HL-60 (cell line): ENCODE data around the gene SMTNL2.

Experiments
- DNase-seq, 2 experiments: peaks; one replicate each; pipeline ENCODE4 v3.0.0-alpha.2; 2010 to 2020; ENCODE audit warnings: low read depth in 1 of 2, low spot score in 1 of 2
- H3K27ac ChIP-seq: fragments of 250-450 bp; sonication (Bioruptor Pico); replicated peaks from 2 replicates; pipeline ENCODE4 v1.5.1; 2020; ENCODE audit warnings: mild to moderate bottlenecking, moderate library complexity
- H3K27me3 ChIP-seq: fragments of 250-450 bp; sonication (Bioruptor Pico); 2 replicates; pipeline ENCODE4 v1.5.1; 2021; ENCODE audit warnings: mild to moderate bottlenecking, moderate library complexity; ENCODE audit not compliant: insufficient read depth, poor library complexity, severe bottlenecking
- H3K4me3 ChIP-seq: replicated peaks from 2 replicates; pipeline ENCODE4 v1.5.1; 2011; ENCODE audit warnings: mild to moderate bottlenecking, control low read depth, low read length; ENCODE audit not compliant: insufficient read depth
- GABPA ChIP-seq: IDR thresholded peaks from 2 replicates; pipeline ENCODE4 v1.6.1; 2012; ENCODE audit warnings: low read depth
- POLR2AphosphoS5 ChIP-seq: IDR thresholded peaks from 2 replicates; pipeline ENCODE4 v1.6.1; 2012; ENCODE audit warnings: low read depth
- SPI1 ChIP-seq: IDR thresholded peaks from 2 replicates; pipeline ENCODE4 v1.6.1; 2012; ENCODE audit warnings: low read depth, mild to moderate bottlenecking, borderline replicate concordance
- TF ChIP-seq, protein P1 (sequence below): IDR thresholded peaks from 2 replicates; pipeline ENCODE4 v1.6.1; 2012; ENCODE audit warnings: low read depth; ENCODE audit not compliant: insufficient replicate concordance
- TF ChIP-seq, protein P2 (sequence below): IDR thresholded peaks from one replicate; pipeline ENCODE4 v1.5.1; 2011; ENCODE audit warnings: low read length, control low read depth, inconsistent platforms; ENCODE audit not compliant: insufficient read depth

SMTNL2 gene

DNA sequence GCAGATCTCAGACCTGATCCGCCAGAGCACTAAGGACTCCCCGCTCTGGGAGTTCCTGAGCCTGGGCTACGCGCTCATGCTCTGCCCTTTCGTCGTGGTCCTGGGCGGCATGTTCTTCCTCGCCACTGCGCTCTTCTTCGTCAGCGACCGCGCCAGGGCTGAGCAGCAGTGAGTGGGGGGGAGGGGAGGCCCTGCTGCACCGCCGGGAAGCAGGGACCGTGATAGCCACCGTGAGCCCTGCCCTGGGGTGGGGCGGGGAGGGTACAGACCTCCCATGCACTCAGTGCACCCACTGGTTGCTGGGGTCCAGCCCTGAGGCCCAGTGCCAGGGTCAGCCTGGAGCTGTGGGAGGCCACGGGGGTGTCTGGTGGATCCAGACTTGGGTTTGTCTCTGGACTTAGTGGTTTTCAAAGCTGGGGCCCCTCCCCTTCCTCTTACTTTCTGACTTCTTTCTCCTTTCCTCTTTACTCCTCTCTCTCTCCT lies 48.0 kb upstream of the SMTNL2 start:
- DNase-seq: peak in 1 of 2 experiments; percentile 48
- H3K27ac ChIP-seq: peak overlapping the region; percentile 28; the same call in 1 of the 2 replicates
- no peak overlapping the region for H3K4me3 ChIP-seq
- TF ChIP-seq POLR2AphosphoS5: peak; percentile 40
- TF ChIP-seq, protein P1, sequence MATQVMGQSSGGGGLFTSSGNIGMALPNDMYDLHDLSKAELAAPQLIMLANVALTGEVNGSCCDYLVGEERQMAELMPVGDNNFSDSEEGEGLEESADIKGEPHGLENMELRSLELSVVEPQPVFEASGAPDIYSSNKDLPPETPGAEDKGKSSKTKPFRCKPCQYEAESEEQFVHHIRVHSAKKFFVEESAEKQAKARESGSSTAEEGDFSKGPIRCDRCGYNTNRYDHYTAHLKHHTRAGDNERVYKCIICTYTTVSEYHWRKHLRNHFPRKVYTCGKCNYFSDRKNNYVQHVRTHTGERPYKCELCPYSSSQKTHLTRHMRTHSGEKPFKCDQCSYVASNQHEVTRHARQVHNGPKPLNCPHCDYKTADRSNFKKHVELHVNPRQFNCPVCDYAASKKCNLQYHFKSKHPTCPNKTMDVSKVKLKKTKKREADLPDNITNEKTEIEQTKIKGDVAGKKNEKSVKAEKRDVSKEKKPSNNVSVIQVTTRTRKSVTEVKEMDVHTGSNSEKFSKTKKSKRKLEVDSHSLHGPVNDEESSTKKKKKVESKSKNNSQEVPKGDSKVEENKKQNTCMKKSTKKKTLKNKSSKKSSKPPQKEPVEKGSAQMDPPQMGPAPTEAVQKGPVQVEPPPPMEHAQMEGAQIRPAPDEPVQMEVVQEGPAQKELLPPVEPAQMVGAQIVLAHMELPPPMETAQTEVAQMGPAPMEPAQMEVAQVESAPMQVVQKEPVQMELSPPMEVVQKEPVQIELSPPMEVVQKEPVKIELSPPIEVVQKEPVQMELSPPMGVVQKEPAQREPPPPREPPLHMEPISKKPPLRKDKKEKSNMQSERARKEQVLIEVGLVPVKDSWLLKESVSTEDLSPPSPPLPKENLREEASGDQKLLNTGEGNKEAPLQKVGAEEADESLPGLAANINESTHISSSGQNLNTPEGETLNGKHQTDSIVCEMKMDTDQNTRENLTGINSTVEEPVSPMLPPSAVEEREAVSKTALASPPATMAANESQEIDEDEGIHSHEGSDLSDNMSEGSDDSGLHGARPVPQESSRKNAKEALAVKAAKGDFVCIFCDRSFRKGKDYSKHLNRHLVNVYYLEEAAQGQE: no peak
- no peaks in the 10 kb centered on the region for H3K27me3 ChIP-seq

DNA sequence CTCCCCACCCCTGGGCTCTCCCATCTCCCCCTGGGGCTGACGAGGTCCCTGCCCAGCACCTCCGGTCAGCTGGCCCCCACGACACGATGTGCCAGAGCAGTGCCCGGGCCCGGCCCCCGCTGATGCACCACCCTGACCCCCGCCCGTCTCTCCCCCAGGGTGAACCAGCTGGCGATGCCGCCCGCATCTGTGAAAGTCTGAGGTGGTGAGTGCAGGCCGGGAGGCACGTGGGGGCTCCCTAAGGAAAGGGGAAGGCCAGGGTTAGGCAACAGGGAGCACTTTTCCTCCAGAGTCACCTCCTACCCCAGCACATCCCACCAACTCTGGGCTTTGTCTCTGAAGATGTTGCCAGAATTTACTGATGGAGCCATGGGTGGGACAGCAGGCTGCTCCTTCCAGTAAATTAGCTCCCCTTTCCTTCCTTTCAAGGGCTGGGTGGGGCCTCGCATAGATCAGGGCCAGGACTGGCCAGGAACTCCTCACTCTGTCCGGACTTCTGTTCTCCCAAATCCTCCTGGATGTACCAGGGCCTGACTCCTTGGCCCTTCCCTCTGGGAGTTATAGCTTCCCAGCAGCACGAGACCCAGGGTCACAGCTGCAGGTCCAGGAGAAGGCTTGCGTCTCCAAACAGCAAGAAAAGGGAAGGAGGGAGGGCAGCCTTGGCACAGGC lies 47.5 kb upstream of the SMTNL2 start:
- peak; percentile 34 to 47 for DNase-seq
- TF ChIP-seq POLR2AphosphoS5 (no peak; the same call in 1 of the 2 replicates), GABPA (no peak)
- TF ChIP-seq, protein P2, sequence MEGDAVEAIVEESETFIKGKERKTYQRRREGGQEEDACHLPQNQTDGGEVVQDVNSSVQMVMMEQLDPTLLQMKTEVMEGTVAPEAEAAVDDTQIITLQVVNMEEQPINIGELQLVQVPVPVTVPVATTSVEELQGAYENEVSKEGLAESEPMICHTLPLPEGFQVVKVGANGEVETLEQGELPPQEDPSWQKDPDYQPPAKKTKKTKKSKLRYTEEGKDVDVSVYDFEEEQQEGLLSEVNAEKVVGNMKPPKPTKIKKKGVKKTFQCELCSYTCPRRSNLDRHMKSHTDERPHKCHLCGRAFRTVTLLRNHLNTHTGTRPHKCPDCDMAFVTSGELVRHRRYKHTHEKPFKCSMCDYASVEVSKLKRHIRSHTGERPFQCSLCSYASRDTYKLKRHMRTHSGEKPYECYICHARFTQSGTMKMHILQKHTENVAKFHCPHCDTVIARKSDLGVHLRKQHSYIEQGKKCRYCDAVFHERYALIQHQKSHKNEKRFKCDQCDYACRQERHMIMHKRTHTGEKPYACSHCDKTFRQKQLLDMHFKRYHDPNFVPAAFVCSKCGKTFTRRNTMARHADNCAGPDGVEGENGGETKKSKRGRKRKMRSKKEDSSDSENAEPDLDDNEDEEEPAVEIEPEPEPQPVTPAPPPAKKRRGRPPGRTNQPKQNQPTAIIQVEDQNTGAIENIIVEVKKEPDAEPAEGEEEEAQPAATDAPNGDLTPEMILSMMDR: no peak
- no peaks in the 10 kb centered on the region for H3K27me3 ChIP-seq
- H3K4me3 ChIP-seq: no peak overlapping the region
- H3K27ac ChIP-seq: no peak overlapping the region

DNA sequence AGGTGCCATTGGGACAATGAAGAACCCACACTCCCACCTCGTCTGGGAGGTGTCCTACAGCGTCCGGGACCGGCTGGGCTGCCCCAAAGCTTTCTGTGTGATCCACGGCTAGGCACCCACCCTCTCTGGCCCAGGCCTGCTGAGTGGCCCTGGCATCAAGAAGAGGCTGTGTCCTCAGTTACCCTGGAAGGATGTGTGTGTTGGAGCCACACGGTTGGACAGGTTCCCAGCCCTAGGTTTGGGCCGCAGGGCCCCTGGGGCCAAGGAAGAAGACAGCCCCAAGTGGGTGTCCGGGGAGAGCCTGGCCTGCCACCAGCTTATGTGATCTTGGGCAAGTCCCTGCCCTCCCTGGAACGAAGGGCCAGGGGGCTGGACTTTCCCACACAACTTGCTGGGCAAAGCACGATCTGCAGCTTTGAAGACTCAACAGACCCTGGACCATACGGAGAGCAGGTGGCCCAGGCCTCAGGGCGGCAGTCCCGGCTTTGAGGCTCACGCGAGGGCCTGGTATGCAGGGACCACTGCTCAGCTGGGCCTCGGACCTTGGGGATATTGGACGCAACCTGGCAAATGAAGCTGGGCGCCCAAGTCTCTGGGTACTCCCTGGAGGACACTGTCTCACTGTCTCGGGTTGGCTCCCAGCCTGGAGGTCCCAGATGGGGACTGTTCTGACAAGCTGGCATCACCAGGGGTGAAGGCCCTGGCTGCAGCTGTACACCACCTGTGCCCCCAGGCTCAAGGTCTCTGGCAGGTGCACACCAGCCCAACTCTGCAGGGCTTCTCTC lies 46.7 kb upstream of the SMTNL2 start:
- no peak for DNase-seq
- Histone ChIP-seq H3K27me3 (no peaks in the 10 kb centered on the region), H3K27ac (no peak overlapping the region), H3K4me3 (no peak overlapping the region)
- TF ChIP-seq, protein P2: no peak
- no peak for TF ChIP-seq GABPA
- TF ChIP-seq SPI1: no peak
- TF ChIP-seq, protein P1: no peak
- peak; percentile 34 for TF ChIP-seq POLR2AphosphoS5

DNA sequence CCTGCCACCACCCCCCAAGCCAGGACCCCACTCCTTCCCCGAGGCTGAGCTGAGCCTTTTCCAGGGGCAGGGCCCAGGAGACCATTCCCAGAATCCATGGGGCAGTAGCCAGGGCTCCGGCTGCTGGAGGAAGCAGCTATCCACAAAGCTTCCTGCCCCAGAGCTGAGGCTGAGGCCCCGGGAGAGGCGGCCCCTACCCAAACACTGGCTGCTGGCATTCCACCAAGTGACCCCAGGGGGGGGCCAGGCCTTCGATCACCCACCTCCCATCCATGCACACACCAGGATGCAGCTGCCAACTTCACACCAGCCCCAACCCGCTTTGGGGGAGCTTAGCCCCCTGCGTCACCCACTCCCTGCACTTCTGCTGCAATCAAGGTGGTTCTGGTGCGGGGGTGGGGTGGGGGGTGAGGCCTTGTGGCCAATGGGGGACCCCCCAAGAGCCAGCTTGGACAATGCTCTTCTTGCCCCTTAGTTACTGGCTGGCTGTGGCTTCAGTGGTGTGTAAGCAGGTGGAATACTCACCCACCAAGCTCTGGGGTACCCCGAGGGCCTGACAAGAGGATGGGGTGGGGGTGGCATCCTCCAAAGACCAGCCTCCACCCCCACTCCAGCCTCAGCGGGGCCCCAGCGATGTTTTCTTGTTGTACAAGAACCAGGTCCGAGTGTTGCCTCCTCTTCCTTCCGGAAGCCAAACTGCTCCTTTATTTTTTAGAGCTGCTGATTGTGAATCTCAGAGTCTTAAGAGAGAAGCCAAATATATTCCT lies 45.9 kb upstream of the SMTNL2 start:
- no peak overlapping the region for H3K4me3 ChIP-seq
- DNase-seq: no peak
- no peaks in the 10 kb centered on the region for H3K27me3 ChIP-seq
- TF ChIP-seq SPI1 (no peak), GABPA (no peak), POLR2AphosphoS5 (no peak)
- TF ChIP-seq, protein P2: no peak
- TF ChIP-seq, protein P1: no peak
- H3K27ac ChIP-seq: no peak overlapping the region
